K562 (cell line): ENCODE measurements around the gene CELSR3. TPM values are rescaled to one million over a fixed set of nuclear protein-coding genes. Genes with fewer than 3 reads are reported as not detected.

Source experiments
- ATAC-seq: fragments of 200-7000 bp; cut with Tn5 transposase; 3 replicates; pipeline ENCODE4 v1.9.1; 2020; ENCODE audit warnings: moderate library complexity
- BruUV-seq: library from RNA; stranded (reverse); fragments of 400-500 nt; replicated peaks from 2 replicates; lab custom pipeline; 2021; lab: Mats Ljungman, UMichigan
- CTCF ChIA-PET: fragments of 300-600 bp; formaldehyde crosslinking; extraction: SDS; loops from one replicate; lab custom pipeline; 2021; ENCODE audit warnings: low intra/inter-chr PET ratio; lab: Yijun Ruan, JAX
- POLR2A ChIA-PET: fragments of 300-600, 350-650 bp; sonication (Branson Sonifier 250); formaldehyde crosslinking; extraction: SDS; loops from one replicate; lab custom pipeline; 2021; ENCODE audit warnings: antibody characterized with exemption, inconsistent platforms; lab: Yijun Ruan, JAX
- DNase-seq, 4 experiments: peaks; one replicate each; pipeline versions ENCODE4 v3.0.0 to v3.0.0-alpha.2; 2011 to 2018; ENCODE audit warnings: low spot score in 3 of 4, mixed read lengths in 3 of 4; ENCODE audit errors: extremely low read depth in 1 of 4
- FAIRE-seq: peaks from 2 replicates; lab custom pipeline; 2011; peaks lifted over from hg19 to GRCh38; lab: Jason Lieb, UNC
- H2AFZ ChIP-seq: 2 replicates; pipeline ENCODE4 v1.6.0; 2011; ENCODE audit warnings: low read depth, low read length, control low read depth, inconsistent platforms
- H3K27ac ChIP-seq: fragments of 200-600 bp; 3 replicates; pipeline ENCODE4 v1.8.0; 2011; ENCODE audit warnings: low read depth, mild to moderate bottlenecking, control low read depth, inconsistent platforms, low read length, moderate library complexity, mixed read lengths; ENCODE audit errors: extremely low read depth
- H3K27me3 ChIP-seq, 2 experiments: fragments of 300-600 bp in 1 of 2; 2 replicates in 1 of 2; 3 replicates in 1 of 2; pipeline versions ENCODE4 v1.6.0 to v1.8.0; 2011; ENCODE audit warnings: inconsistent platforms in 2 of 2, low read length in 2 of 2, mild to moderate bottlenecking in 1 of 2, mixed read lengths in 1 of 2, moderate library complexity in 1 of 2; ENCODE audit not compliant: control insufficient read depth in 2 of 2, insufficient read depth in 2 of 2
- H3K36me3 ChIP-seq: fragments of 300-600 bp; 3 replicates; pipeline ENCODE4 v1.8.0; 2011; ENCODE audit warnings: mild to moderate bottlenecking, low read length, inconsistent platforms; ENCODE audit not compliant: control insufficient read depth, insufficient read depth
- H3K4me1 ChIP-seq, 2 experiments: fragments of 200-600 bp in 1 of 2; replicated peaks in 1 of 2; 2 replicates in 1 of 2; 3 replicates in 1 of 2; pipeline versions ENCODE4 v1.5.1 to v1.8.0; 2011; ENCODE audit warnings: inconsistent platforms in 2 of 2, low read length in 2 of 2, mild to moderate bottlenecking in 1 of 2, mixed read lengths in 1 of 2, moderate library complexity in 1 of 2; ENCODE audit not compliant: control insufficient read depth in 2 of 2, insufficient read depth in 2 of 2
- H3K4me2 ChIP-seq: 2 replicates; pipeline ENCODE4 v1.6.1; 2011; ENCODE audit warnings: low read length, control low read depth, inconsistent platforms, mixed read lengths; ENCODE audit not compliant: insufficient read depth
- H3K4me3 ChIP-seq: fragments of 200-600 bp; sonication (generic), shearing (Covaris generic); 2 replicates; pipeline ENCODE4 v1.5.1; 2016; ENCODE audit warnings: control low read depth, inconsistent platforms
- H3K79me2 ChIP-seq: fragments of 200-600 bp; 3 replicates; pipeline ENCODE4 v1.8.0; 2011; ENCODE audit warnings: low read length, inconsistent platforms; ENCODE audit not compliant: control insufficient read depth, insufficient read depth
- H3K9ac ChIP-seq, 2 experiments: 2 replicates each; pipeline versions ENCODE4 v1.6.0 to v1.6.1; 2011; ENCODE audit warnings: low read depth in 2 of 2, low read length in 2 of 2, control low read depth in 1 of 2, inconsistent platforms in 1 of 2, mild to moderate bottlenecking in 1 of 2, mixed read lengths in 1 of 2; ENCODE audit not compliant: insufficient read depth in 1 of 2
- H3K9me1 ChIP-seq: one replicate; pipeline ENCODE4 v1.6.0; 2011; ENCODE audit warnings: inconsistent platforms, mild to moderate bottlenecking, low read length, moderate library complexity; ENCODE audit not compliant: control insufficient read depth, insufficient read depth
- H3K9me3 ChIP-seq: replicated peaks from 2 replicates; pipeline ENCODE4 v1.5.1; 2011; ENCODE audit warnings: low read depth, low read length, inconsistent platforms; ENCODE audit not compliant: control insufficient read depth, insufficient read depth
- H4K20me1 ChIP-seq: replicated peaks from 2 replicates; pipeline ENCODE4 v1.6.1; 2011; ENCODE audit warnings: low read length, inconsistent platforms, mixed read lengths; ENCODE audit not compliant: control insufficient read depth, insufficient read depth
- BRF1 ChIP-seq: IDR thresholded peaks from 3 replicates; pipeline ENCODE4 v1.6.1; 2011; ENCODE audit warnings: borderline replicate concordance, mild to moderate bottlenecking; ENCODE audit not compliant: insufficient read length; ENCODE audit errors: extremely low read depth
- HDAC2 ChIP-seq: fragments of 450-650 bp; IDR thresholded peaks from 2 replicates; pipeline ENCODE4 v1.6.1; 2016; ENCODE audit warnings: mild to moderate bottlenecking
- MEF2D ChIP-seq: conservative IDR thresholded peaks from 2 replicates; pipeline ENCODE4 v1.6.1; 2016; ENCODE audit warnings: low read depth, missing genetic modification characterization, missing compliant biosample characterization
- MTA3 ChIP-seq: fragments of 450-650 bp; formaldehyde crosslinking; IDR thresholded peaks from 2 replicates; pipeline ENCODE4 v1.6.1; 2017; ENCODE audit warnings: mild to moderate bottlenecking, borderline replicate concordance
- NFIC ChIP-seq: fragments of 450-650 bp; IDR thresholded peaks from 2 replicates; pipeline ENCODE4 v1.6.1; 2017; ENCODE audit warnings: mild to moderate bottlenecking, inconsistent platforms
- SRSF9 ChIP-seq: fragments of 200-400 bp; formaldehyde crosslinking; IDR thresholded peaks from 2 replicates; pipeline ENCODE4 v1.6.1; 2017; ENCODE audit warnings: low read depth, low read length, borderline replicate concordance
- ZNF165 ChIP-seq: fragments of 250-450 bp; sonication (Bioruptor Pico); IDR thresholded peaks from 2 replicates; pipeline ENCODE4 v1.4.0; 2020; ENCODE audit warnings: borderline replicate concordance
- ZNF395 ChIP-seq: fragments of 200-800 bp; sonication (Bioruptor generic); IDR thresholded peaks from 2 replicates; pipeline ENCODE4 v1.6.1; 2017; ENCODE audit warnings: missing genetic modification characterization, missing compliant biosample characterization
- ZNF445 ChIP-seq: fragments of 250-450 bp; sonication (Bioruptor Pico); IDR thresholded peaks from 2 replicates; pipeline ENCODE4 v1.4.0; 2020; ENCODE audit warnings: low read depth, mild to moderate bottlenecking, moderate library complexity
- ZNF644 ChIP-seq: fragments of 200-800 bp; sonication (Bioruptor generic); IDR thresholded peaks from 2 replicates; pipeline ENCODE4 v1.6.1; 2016; ENCODE audit warnings: low read depth, missing genetic modification characterization, missing compliant biosample characterization
- ZNF766 ChIP-seq: fragments of 200-800 bp; sonication (Bioruptor generic); conservative IDR thresholded peaks from 2 replicates; pipeline ENCODE4 v1.6.1; 2016; ENCODE audit warnings: missing genetic modification characterization, missing compliant biosample characterization
- WGBS: fragments of 100-300 bp; shearing (Covaris generic); methylation state at CpG from one replicate; pipeline ENCODE4 v1.1.6; 2016; ENCODE audit warnings: low coverage, mixed read lengths; ENCODE audit not compliant: insufficient coverage; ENCODE audit errors: missing lambda C conversion rate; 5-methylcytosine and 5-hydroxymethylcytosine counted together
- in situ Hi-C: fragments of 300-500 bp; cut with MboI; formaldehyde crosslinking; loops from 4 replicates; pipeline ENCODE4 v1.15.0; 2018; ENCODE audit warnings: inconsistent platforms, mixed read lengths
- intact Hi-C: fragments of 100-400 bp; cut with micrococcal nuclease; formaldehyde crosslinking; loops from 2 replicates; pipeline ENCODE4 v1.14.2; 2022
- polyA plus RNA-seq, 8 experiments: library from polyadenylated mRNA; depleted of rRNA in 4 of 8; stranded (reverse) in 5 of 8; unstranded in 3 of 8; fragments of >200 nt; fragmentation: Nextera tagmentation in 2 of 8; fragmentation: Illumina TruSeq in 1 of 8; extraction: Ambion mirVana in 2 of 8; extraction: Trizol in 1 of 8; gene quantifications; 2 replicates each; pipeline versions ENCODE4 v1.2.1 to v1.2.3, GENCODE V29; 2011 to 2014; ENCODE audit warnings: inconsistent platforms in 1 of 8, missing spikeins in 1 of 8
- total RNA-seq, 7 experiments: library from RNA; depleted of rRNA in 6 of 7; stranded (reverse); fragments of >200 nt in 6 of 7; fragmentation: Illumina TruSeq in 2 of 7; extraction: Trizol in 2 of 7; gene quantifications; 2 replicates each; pipeline versions ENCODE4 v1.2.1 to v1.2.3, GENCODE V29; 2011 to 2021; ENCODE audit warnings: low replicate concordance in 1 of 7

CELSR3 gene
- total and polyA plus RNA-seq, 9 of the 15 experiments (the other 6 are each of a cell fraction or from before 2014, with no cell fraction given) = 0.10 to 2.7 (median 0.76) TPM

- TF ChIP-seq ZNF395 (CRISPR knock-in tag) = no peak
- no peak for TF ChIP-seq MEF2D (tag)
Measured at GRCh38 chr3:48637305-48637704, 25.4 kb downstream of the CELSR3 start (continued).

GRCh38 chr3:48636149-48636655 is 26.5 kb downstream of the CELSR3 start:
- CTCF ChIA-PET = no interaction called here

More at GRCh38 chr3:48636149-48636655, 26.5 kb downstream of the CELSR3 start:
- H4K20me1 ChIP-seq = no peaks in the 10 kb centered on the region
- ATAC-seq = no peak
- no TSS peak for BruUV-seq
- TF ChIP-seq BRF1 (no peak), ZNF644 (tag) (no peak), MTA3 (no peak), ZNF165 (CRISPR knock-in tag) (no peak), ZNF445 (no peak), NFIC (no peak), HDAC2 (no peak), SRSF9 (no peak), ZNF766 (CRISPR knock-in tag) (no peak)
- H3K79me2 ChIP-seq = peaks cover 11% of the 10 kb centered on the region
- peaks cover 6 to 46% of the 10 kb centered on the region in 2 experiments; a peak in 4 of 5 replicates for H3K4me1 ChIP-seq
- no peak for FAIRE-seq
- H3K9me3 ChIP-seq = no peaks in the 10 kb centered on the region
- no peaks in the 10 kb centered on the region for H3K27me3 ChIP-seq
- intact Hi-C loops = loop anchor here (5.0 kb wide), 1 partner anchor 79 kb away; the partner anchor contains the start of gene PFKFB4
- H3K9ac ChIP-seq = peak overlapping the region; percentile 80 to 92
- in situ Hi-C loops = no loop called here
- DNase-seq = no peak
- POLR2A ChIA-PET = interaction anchor here (0.7 to 3.0 kb wide), 6 partner anchors 12 to 195 kb away, joined by 3 to 23 read pairs (median 5); partner anchors contain the start of gene ATRIP
- H2AFZ ChIP-seq = peak overlapping the region; percentile 88
- peak overlapping the region; percentile 81 for H3K4me2 ChIP-seq
- peaks cover 23% of the 10 kb centered on the region; the same call in 1 of the 3 replicates for H3K36me3 ChIP-seq
- H3K27ac ChIP-seq = peak overlapping the region; percentile 65
- peaks cover 4% of the 10 kb centered on the region for H3K9me1 ChIP-seq
- peak overlapping the region; percentile 91 for H3K4me3 ChIP-seq
- 35% methylated on average over 8 of the region's 10 CpGs for WGBS
